HG03565 (cell line): ENCODE data around the gene HLA-DRA.
A peak's percentile ranks its signal among the peaks of the same experiment; 100 is the strongest.
"Not testable (repeated sequence)": the region's sequence is repeated elsewhere in the genome, so short reads cannot be mapped to it uniquely, and the experiment has no call there.

ENCODE experiments used
- ATAC-seq: cut with Tn5 transposase; IDR thresholded peaks from one replicate; pipeline ENCODE4 v1.9.1; 2021; ENCODE audit warnings: mild to moderate bottlenecking, moderate library complexity; ENCODE audit not compliant: unreplicated experiment

HLA-DRA gene

DNA sequence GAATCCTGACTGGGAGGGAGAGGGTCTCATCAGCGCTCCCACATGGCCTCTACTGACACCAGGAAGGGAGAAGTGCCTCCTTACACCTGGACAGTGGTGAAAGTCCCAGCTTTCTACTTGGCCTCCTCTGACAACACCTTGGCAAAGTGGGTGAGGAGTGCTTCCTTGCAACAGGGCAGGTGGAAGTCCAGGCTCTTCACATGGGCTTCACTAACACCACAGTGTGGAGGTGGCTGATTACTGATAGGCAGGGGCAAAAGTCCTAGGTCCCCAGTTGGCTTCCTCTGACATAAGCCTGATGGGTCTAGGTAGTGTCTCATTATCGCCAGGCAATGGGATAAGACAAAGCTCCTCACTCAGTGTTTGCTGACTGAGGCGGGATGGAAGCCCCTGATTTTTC lies 9.5 kb upstream of the HLA-DRA start:
- no peak for ATAC-seq

DNA sequence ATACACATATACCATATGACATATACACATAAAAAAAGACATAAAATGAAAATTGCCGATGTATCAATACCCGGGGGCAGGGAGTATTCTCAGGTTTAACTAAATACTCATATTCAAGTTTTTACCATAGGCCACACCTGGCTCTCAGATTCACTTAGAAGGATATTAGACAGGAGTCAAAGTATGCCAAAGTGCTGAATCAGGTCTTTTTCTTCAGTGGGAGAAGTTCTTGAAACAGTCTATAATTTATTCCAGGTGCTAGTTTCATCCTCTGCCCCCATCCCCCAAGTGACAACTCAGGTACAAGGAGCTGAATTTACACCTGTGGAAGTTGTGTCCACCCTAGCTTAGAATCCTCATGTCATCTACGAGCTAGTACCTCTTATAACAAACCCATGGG lies 8.5 kb upstream of the HLA-DRA start:
- ATAC-seq = no peak

DNA sequence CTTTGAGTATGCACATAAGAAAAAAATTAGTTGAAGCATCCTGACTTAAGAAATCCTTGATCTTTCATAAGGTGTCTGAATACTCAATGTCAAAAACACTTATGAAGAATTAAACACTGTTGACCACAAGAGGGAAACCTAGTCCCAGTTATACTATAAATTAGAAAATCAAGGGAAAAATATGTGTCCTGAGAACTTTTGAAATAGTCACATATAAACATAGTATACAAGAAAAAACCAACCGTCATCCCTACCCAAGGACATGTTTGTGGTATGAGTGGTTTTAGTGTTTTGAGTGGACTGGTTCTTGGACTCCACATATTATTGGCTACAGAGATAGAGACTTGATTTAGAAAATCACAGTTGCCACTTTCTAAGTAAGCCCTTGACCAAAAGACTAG lies 7.6 kb upstream of the HLA-DRA start:
- ATAC-seq = no peak

DNA sequence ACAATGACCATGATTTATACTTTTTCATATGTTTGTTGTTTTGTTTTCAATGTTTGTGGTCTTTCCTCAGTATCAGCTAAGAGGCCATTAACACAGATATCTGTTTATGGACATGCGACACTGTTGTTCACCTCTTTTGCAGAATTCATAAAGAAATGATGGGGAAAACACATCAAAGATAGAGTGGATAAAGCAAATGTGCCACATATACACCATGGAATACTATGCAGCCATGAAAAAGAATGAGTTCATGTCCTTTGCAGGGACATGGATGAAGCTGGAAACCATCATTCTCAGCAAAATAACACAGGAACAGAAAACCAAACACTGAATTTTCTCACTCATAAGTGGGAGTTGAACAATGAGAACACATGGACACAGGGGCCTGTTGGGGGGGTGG lies 5.7 kb upstream of the HLA-DRA start:
- not testable (repeated sequence) for ATAC-seq

DNA sequence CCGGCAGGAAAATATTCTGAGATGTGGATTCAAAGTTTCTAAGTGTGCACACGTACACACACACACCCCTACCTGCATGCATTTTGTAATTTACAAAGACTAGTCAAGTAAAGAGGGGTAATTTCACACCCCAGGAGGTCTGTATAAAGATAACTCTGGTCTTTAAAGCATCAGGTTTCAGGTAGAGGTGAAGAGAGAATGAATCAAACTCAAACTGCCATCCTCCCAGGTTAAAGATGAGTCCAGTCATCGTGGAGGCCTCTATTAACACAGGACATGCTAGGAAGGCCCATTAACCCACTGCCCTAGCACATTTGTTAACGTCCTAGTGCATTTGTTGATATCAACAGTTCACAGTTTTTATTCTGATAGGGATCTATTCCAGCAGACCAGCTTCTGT lies 3.5 kb upstream of the HLA-DRA start:
- ATAC-seq = no peak

- ATAC-seq = peak; percentile 67
Measured at GRCh38 chr6:32436995-32437836, 2.5 kb upstream of the HLA-DRA start.

- no peak for ATAC-seq
Measured at GRCh38 chr6:32439139-32439538, 548 bp upstream of the HLA-DRA start.

GRCh38 chr6:32442243-32442667 lies 2.6 kb downstream of the HLA-DRA start:
- no peak for ATAC-seq

DNA sequence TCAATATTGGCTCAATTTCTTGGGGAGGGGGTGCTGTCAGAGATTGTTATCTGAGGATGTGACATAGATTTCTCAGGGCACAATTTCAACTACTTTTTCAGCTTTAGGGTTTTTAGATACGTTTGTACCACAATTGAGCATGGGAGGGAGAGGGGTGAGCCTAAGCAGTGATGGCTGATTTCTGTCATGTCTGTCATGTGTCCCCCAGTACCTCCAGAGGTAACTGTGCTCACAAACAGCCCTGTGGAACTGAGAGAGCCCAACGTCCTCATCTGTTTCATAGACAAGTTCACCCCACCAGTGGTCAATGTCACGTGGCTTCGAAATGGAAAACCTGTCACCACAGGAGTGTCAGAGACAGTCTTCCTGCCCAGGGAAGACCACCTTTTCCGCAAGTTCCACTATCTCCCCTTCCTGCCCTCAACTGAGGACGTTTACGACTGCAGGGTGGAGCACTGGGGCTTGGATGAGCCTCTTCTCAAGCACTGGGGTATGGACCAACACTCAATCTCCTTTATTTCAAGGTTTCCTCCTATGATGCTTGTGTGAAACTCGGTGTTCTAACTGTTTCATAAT lies 3.4 kb downstream of the HLA-DRA start:
- ATAC-seq = no peak

DNA sequence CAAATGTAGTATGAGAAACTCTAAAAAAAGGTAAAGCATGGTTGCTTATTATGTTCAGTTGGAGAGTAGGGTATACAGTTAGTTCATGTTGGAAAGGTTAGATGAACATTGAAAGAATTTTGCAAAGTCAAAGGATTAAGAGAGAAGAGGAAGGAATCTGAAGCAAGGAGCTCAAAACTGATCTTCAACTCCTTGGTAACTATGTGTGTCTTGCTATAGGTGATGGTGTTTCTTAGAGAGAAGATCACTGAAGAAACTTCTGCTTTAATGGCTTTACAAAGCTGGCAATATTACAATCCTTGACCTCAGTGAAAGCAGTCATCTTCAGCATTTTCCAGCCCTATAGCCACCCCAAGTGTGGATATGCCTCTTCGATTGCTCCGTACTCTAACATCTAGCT lies 4.7 kb downstream of the HLA-DRA start:
- no peak for ATAC-seq

DNA sequence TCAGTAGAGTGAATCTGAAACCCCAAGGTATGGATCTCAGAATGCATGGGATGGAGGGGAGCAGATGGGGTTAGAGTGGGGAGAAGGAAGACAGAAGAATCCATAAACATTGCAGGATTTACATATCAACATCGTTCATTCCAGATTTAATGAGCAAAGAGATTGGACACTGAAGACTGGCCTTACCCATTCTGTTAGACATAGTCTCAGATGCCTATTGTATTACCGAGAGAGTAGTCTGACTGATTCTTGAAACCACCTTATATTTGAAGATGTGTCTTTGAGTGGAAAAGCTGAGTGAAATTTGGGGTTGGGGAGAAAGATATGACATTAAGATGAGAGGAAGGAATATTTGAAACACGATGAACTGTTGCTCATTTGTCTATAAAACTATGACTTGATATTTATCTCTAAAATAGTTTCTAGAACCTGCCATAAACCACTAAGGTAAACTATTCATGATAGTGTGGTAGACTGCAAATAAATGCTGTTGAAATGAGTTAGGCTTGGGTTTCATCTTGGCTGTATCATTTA lies 5.7 kb downstream of the HLA-DRA start:
- no peak for ATAC-seq

GRCh38 chr6:32447932-32448331 lies 8.2 kb downstream of the HLA-DRA start:
- no peak for ATAC-seq

DNA sequence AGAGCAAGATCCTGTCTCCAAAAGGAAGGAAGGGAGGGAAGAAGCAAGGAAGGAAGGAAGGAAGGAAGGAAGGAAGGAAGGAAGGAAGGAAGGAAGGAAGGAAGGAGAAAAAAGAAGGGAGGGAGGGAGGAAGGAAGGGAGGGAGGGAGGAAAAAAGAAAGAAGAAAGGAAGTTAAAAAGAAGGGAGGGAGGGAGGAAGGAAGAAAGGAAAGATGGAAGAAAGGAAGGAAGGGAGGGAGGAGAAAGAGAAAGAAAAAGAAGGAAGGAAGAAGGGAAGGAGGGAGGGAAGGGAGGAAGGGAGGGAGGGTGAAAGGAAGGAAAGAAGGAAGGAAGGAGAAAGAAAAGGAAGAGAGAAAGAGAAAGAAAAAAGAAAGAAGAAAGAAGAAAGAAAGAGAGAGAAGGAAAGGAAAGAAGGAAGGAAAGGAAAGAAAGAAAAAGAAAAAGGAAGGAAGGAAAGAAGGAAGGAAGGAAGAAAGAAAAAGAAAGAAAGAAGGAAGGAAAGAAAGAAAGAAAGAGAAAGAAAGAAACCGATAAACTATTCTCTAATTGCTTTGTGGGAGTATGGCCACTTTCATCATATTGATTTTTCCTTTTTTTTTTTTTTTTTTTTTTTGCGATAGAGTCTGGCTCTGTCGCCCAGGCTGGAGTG lies 9.5 kb downstream of the HLA-DRA start:
- no peak for ATAC-seq

DNA sequence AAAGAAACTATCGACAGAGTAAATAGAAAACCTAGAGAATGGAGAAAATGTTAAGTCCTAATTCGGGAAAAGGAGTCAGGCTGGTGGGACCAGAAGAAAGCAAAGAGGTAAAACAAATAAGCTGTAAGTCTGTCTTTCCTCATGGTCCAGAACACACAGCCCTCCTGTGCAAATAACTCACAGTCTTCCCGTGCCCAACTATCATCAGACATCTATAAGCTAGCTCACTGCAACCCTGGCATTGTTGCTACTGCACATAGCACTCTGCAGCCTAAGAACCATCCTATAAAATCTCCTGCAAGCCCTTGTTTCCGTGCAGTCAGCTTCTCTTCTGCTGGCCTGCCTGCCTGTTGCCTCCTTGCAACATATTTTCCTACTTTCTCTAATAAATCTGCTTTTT lies 17.4 kb downstream of the HLA-DRA start:
- ATAC-seq = no peak

- no peak for ATAC-seq
Measured at GRCh38 chr6:32459781-32460424, 20.2 kb downstream of the HLA-DRA start.

DNA sequence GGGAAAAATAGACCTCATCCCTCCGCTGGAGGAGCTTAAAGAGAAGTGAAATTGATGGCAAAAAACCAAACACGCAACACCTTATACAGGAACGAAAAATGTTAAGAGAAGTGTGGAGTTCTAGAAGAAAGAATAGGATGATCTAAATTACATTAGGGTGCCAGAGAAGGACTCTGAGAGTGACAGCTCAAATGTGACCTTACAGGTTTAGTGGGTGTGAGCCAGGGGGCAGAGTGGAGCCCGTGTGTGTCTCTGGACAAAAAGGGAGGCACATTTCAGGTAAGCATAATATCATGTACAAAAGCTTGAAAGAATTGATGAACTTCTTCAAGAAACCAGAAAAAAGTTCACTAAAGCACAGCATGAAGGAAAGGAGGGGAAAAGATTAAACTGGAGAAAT lies 20.8 kb downstream of the HLA-DRA start:
- no peak for ATAC-seq

GRCh38 chr6:32461493-32461892 lies 21.8 kb downstream of the HLA-DRA start:
- ATAC-seq = no peak

- peak; percentile 57 for ATAC-seq
Measured at GRCh38 chr6:32462609-32463008, 22.9 kb downstream of the HLA-DRA start.

GRCh38 chr6:32467743-32468503 lies 28.2 kb downstream of the HLA-DRA start:
- not testable (repeated sequence) for ATAC-seq

- no peak for ATAC-seq
Measured at GRCh38 chr6:32472781-32473375, 33.2 kb downstream of the HLA-DRA start.
